Left kidney (tissue), 2 donors: ENCODE results near the gene CRISPLD2. TPM values are rescaled to one million over a fixed set of nuclear protein-coding genes. Genes with fewer than 3 reads are reported as not detected.

Experiments used
- DNase-seq: peaks from one replicate; pipeline ENCODE4 v3.0.0-alpha.2; 2013
- polyA plus RNA-seq: library from polyadenylated mRNA; unstranded; fragments of 120-200 nt; gene quantifications from one replicate; pipeline ENCODE4 v1.2.1, GENCODE V29; 2013; ENCODE audit not compliant: insufficient read length

CRISPLD2 gene
- polyA plus RNA-seq, 1 donor: 6.1 TPM

GRCh38 chr16:84955427-84955826 is 135.6 kb downstream of the CRISPLD2 start:
- no peak for DNase-seq

GRCh38 chr16:84957192-84957591 is 137.4 kb downstream of the CRISPLD2 start:
- DNase-seq: no peak

- DNase-seq: no peak
Observed at GRCh38 chr16:84957792-84958191, 138.0 kb downstream of the CRISPLD2 start.

Other genes starting within 250 kb of the CRISPLD2 start
- 120 TPM for gene COTL1, start 201.9 kb upstream of the CRISPLD2 start, polyA plus RNA-seq
- 30.0 TPM for gene KLHL36, start 171.5 kb upstream of the CRISPLD2 start, polyA plus RNA-seq
- gene USP10, start 120.0 kb upstream of the CRISPLD2 start, polyA plus RNA-seq: 137 TPM
- gene ZDHHC7, start 191.6 kb downstream of the CRISPLD2 start, polyA plus RNA-seq: 59.8 TPM
- gene KIAA0513, start 207.8 kb downstream of the CRISPLD2 start, polyA plus RNA-seq: 4.8 TPM